GM18511 (cell line): ENCODE data around the gene MYEOV.

ENCODE experiments used
- ATAC-seq: cut with Tn5 transposase; IDR thresholded peaks from one replicate; pipeline ENCODE4 v1.9.1; 2021; ENCODE audit warnings: mild to moderate bottlenecking, moderate library complexity; ENCODE audit not compliant: unreplicated experiment

Gene MYEOV

DNA sequence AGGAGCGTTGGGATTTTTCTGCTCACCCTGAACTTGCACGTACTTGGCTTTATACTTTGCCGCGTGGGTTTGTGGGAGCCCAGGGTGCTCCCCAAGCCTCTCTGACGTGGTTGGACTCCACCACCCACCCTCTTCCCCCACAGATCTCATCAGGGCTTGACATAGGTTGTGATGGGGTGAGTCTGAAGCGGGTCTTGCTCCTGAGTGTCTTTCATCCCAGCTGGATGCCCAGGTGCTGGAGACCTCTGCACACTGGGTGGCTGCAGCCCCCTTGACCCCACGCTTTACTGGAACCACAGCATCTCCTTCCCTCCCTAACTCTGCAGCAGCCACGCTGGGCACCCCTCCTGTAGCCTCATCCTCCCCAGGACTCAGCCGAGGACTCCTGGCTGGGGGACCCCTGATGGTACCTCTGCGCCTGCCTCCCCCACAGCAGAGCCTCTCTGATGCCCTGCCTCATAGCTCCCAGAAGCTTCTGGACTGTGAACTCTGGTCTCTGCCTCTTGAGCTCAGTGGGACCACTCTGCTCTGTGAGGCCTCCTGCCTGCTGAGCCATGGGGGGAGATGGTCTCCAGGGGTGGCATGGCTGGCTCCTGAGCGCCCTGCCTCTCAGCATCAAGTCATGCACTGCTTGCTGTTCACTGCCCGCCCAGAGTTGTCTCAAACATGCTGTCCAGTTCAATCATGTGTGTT is 45.2 kb downstream of the MYEOV start:
- ATAC-seq, result no peak

DNA sequence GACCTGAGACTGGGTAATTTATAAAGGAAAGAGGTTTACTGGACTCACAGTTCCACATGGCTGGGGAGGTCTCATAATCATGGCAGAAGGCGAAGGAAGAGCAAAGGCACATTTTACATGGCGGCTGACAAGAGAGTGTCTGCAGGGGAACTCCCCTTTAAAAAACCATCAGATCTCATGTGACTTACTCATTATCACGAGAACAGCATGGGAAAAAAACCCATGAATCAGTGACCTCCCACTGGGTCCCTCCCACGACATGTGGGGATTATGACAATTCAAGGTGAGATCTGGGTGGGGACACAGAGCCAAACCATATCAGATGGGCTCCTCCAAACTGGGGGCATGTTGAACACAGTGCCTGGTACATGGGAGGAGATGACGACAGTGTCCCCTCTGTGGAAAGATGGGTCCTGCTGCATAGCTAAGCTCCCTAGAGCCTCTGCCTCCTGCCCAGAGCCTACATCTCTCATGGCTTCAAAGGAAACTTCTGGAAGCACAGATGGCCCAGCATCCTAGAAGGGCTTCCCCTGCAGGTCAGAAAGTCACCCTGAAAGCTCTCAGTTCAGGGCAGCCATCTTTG is 46.1 kb downstream of the MYEOV start:
- no peak for ATAC-seq

DNA sequence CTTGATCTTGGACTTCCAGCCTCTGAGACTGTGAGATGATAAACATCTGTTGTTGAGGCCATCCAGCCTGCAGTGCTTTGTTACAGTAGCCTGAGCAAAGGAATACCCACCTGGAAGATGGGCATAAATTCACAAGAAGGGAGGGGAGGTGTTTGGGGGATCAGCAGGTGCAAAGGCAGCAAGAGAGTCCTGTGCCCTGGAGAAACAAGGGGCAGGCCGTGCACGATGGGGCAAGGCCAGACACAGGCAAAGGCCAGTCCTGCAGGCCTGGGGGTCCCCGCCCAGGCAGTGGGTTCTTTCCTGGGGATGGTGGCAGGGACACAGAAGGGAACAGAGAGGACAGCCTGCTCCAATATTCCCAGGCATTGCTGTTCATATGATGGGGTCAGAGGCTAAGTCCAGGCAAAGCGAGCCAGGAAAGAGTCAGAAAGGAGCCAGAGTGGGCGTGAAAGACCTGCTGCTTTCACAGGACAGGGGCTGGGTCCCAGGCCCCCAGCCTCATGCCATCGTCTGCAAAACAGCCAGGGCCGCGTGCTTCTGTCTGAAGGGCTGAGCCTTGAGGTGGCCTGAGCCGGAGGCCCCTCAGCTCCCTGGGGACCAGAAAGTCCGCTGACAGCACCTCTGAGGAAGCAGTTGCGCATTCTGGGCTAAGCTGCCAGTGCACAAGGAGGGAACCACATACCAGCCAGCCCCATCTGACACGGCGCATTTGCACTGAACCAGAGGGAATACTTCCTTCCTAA is 48.8 kb downstream of the MYEOV start:
- no peak for ATAC-seq

DNA sequence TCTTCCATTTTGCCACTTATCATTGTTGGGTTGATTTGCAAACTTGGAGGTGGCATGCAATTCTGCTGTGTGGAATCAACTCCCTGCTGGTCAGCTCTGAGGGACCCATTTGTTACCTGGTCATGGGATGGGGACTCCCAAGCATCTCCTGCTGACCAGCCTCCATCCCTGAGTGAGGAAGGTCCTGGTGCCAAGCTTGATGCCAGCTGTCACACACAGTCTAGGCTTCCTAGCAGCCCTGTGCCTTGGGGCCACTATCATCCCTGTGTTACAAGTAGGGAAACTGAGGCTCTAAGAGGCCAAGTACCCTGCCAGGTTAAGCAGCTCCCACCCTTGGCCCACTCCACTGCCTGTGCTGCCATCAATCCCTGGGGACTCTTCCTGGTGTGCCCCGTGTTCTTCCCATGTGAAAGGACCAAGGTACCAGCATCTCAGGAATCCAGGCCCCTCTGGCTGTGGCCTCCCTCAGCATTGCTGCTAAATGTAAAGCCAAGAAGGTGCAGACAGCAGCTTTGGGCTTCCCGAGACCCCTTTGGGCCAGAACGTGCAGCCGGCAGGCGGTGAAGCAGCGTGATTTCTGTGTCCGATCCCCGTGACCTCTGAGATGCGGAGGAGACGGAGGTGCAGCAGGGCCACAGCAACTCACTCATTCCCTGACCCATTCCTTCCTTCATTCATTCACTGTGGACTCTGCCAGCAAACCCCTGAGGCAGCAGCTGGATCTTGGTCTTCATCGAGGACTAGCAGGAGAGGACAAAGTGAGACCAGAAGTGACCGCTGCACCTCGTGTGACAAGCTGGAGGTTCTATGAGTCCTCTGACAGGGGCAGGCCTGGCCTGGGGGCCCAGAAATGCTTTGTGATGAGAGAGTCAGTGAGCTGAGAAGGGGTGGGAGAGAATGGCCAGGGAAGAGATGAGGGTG is 49.7 kb downstream of the MYEOV start:
- ATAC-seq, result no peak

DNA sequence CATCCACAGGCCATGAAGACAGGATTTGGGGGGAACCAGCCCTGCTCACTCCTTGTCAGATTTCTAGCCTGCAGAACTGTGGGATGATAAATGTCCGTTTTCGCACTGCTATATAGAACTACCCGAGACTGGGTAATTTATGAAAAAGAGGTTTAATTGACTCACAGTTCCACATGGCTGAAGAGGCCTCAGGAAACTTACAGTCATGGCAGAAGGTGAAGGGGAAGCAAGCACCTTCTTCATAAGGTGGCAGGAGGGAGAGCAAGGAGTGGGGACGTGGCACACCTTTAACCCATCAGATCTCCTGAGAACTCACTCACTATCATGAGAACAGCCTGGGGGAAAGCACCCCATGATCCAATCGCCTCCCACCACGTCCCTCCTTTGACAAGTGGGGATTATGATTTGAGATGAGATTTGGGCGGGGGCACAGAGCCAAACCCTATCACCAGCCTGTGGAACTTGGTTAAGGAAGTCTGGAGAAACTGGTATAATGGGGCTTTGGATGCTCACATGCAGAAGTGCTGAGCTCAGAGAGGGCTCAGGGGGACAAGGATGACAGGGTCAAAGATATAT is 50.7 kb downstream of the MYEOV start:
- ATAC-seq, result no peak
